A549 treated with ZK216348 at 1 μM for 4 hours (cell line): Measurements from ENCODE around the gene OR10D3. TPM values are rescaled to one million over a fixed set of nuclear protein-coding genes. Genes with fewer than 3 reads are reported as not detected.

Source experiments
- total RNA-seq: library from RNA; stranded (reverse); fragments of 200-300 nt; extraction: Qiagen RNA extraction; gene quantifications from 5 replicates; pipeline ENCODE4 v1.2.3, GENCODE V29; 2022; ENCODE audit warnings: low read depth

The OR10D3 gene, protein sequence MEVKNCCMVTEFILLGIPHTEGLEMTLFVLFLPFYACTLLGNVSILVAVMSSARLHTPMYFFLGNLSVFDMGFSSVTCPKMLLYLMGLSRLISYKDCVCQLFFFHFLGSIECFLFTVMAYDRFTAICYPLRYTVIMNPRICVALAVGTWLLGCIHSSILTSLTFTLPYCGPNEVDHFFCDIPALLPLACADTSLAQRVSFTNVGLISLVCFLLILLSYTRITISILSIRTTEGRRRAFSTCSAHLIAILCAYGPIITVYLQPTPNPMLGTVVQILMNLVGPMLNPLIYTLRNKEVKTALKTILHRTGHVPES
- not detected in 5 replicates for total RNA-seq

GRCh38 chr11:124183068-124183467 lies at the start of gene OR10D3:
Gene OR10D3, plus strand, starts transcription at chr11:124183345. Its CDS starts 1,925 bp downstream, at chr11:124185270.

Other genes starting within 250 kb of the OR10D3 start
- not detected in 5 replicates for gene OR4D5, start 243.7 kb upstream of the OR10D3 start, total RNA-seq
- gene OR6T1, start 239.5 kb upstream of the OR10D3 start, total RNA-seq = not detected in 5 replicates
- gene OR10S1, start 205.6 kb upstream of the OR10D3 start, total RNA-seq = not detected in 5 replicates
- not detected in 5 replicates for gene OR10G6, start 188.2 kb upstream of the OR10D3 start, total RNA-seq
- not detected in 5 replicates for gene OR10G4, start 170.3 kb upstream of the OR10D3 start, total RNA-seq
- not detected in 5 replicates for gene OR10G9, start 160.3 kb upstream of the OR10D3 start, total RNA-seq
- gene OR10G8, start 156.5 kb upstream of the OR10D3 start, total RNA-seq = not detected in 5 replicates
- gene OR10G7, start 142.0 kb upstream of the OR10D3 start, total RNA-seq = not detected in 5 replicates
- gene VWA5A, start 67.9 kb upstream of the OR10D3 start, total RNA-seq = 0.09 to 0.28 TPM (median 0.21 TPM) in 4 of 5 replicates, not detected in the other
- not detected in 5 replicates for gene OR8G1, start 57.8 kb downstream of the OR10D3 start, total RNA-seq
- gene OR8G5, start 73.0 kb downstream of the OR10D3 start, total RNA-seq = not detected in 5 replicates
- not detected in 5 replicates for gene OR8D1, start 130.6 kb downstream of the OR10D3 start, total RNA-seq
- not detected in 5 replicates for gene OR8D2, start 136.9 kb downstream of the OR10D3 start, total RNA-seq
- gene OR8B2, start 201.2 kb downstream of the OR10D3 start, total RNA-seq = not detected in 5 replicates
- not detected in 5 replicates for gene OR8B3, start 215.7 kb downstream of the OR10D3 start, total RNA-seq
- gene OR8B4, start 241.5 kb downstream of the OR10D3 start, total RNA-seq = not detected in 5 replicates